SH-SY5Y (cell line): Measurements from ENCODE around the gene RAB35.

Experiments used
- GATA2 ChIP-seq: IDR thresholded peaks from 2 replicates; pipeline ENCODE4 v1.6.1; 2011; ENCODE audit warnings: mild to moderate bottlenecking, low read depth, low read length
- GATA3 ChIP-seq: IDR thresholded peaks from 2 replicates; pipeline ENCODE4 v1.6.1; 2011; ENCODE audit warnings: low read depth, mild to moderate bottlenecking, low read length, moderate library complexity

GRCh38 chr12:120095331-120095730 is 21.2 kb downstream of the RAB35 start:
- TF ChIP-seq GATA3 (no peak), GATA2 (no peak)
